ENCODE data around the gene SPEN. TPM values are rescaled to one million over a fixed set of nuclear protein-coding genes. Genes with fewer than 3 reads are reported as not detected.
A peak's percentile ranks its signal among the peaks of the same experiment; 100 is the strongest.
"Not testable (repeated sequence)": the region's sequence is repeated elsewhere in the genome, so short reads cannot be mapped to it uniquely, and the experiment has no call there.

SPEN gene
- total RNA-seq, 2 experiments from 2014 or later = 65.1 to 65.2 TPM

DNA sequence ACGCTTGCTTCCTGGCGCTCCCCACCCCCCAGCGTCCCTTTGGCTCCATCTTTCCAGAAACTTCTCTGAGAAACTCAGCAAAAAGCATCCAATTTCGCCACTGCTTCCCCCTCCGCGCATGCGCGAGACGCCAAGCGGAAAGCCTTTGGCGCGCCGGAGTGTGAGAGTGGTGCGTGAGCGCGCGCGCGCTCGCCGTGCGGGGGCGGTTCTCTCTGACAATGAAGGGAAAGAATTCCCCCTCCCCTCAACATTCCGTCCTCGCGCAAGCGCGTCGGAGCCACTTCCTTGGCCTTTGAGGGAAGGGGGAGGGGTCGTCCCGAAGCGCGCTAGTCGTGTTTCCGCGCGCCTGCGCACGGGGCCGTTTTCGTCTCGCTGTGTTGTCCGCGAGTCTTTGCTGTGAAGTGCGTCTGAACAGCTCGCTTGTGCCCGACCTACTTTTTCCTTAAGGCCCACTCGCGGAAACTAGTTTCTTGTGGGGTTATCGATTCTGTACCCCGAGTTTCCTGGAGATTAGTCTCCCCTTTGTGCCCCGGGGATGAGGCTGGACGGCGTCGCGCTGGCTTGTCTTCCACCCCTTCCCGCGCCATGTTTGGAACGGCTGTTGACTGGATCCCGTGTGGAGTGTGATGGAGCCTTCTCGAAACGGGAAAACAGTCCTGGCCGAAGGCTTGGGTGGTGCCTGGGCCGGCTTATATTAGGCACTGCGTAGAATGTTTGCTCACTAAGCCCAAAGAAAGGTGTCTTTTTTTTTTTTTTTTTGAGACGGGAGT lies 11.6 kb upstream of the SPEN start:
- peaks cover 9% of the 10 kb centered on the region for H3K36me3 Mint-ChIP-seq (ENCODE audit: low read depth)
- ChIA-PET CTCF (interaction anchor here (0.7 to 1.5 kb wide), 3 partner anchors 11 to 826 kb away, joined by 3 to 6 read pairs (median 5); partner anchors contain the start of gene SPEN), POLR2A (no interaction called here)
- H3K4me1 Mint-ChIP-seq = peaks cover 30% of the 10 kb centered on the region
- peak overlapping the region; percentile 98 for H3K27ac Mint-ChIP-seq
- no peaks in the 10 kb centered on the region for H3K9me3 Mint-ChIP-seq
- peak overlapping the region; percentile 90 for H3K4me3 Mint-ChIP-seq
- DNase-seq = peak; percentile 99
- H3K27me3 Mint-ChIP-seq = no peaks in the 10 kb centered on the region

DNA sequence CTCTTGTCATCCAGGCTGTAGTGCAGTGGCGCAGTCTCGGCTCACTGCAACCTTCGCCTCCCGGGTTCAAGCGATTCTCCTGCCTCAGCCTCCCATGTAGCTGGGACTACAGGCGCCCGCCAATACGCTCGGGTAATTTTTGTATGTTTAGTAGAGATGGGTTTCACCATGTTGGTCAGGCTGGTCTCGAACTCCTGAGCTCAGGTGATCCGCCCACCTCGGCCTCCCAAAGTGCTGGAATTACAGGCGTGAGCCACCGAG lies 11.1 kb upstream of the SPEN start:
- POLR2A ChIA-PET; DNase-seq; H3K27me3 Mint-ChIP-seq; H3K36me3 Mint-ChIP-seq (ENCODE audit: low read depth); H3K9me3 Mint-ChIP-seq: not testable (repeated sequence)
- Mint-ChIP-seq H3K4me3 (peak overlapping the region; percentile 90), H3K4me1 (peaks cover 30% of the 10 kb centered on the region), H3K27ac (peak overlapping the region; percentile 98)
- CTCF ChIA-PET = interaction anchor here (0.7 to 1.5 kb wide), 4 partner anchors 11 to 827 kb away, joined by 3 to 6 read pairs (median 4); partner anchors contain the start of gene SPEN

DNA sequence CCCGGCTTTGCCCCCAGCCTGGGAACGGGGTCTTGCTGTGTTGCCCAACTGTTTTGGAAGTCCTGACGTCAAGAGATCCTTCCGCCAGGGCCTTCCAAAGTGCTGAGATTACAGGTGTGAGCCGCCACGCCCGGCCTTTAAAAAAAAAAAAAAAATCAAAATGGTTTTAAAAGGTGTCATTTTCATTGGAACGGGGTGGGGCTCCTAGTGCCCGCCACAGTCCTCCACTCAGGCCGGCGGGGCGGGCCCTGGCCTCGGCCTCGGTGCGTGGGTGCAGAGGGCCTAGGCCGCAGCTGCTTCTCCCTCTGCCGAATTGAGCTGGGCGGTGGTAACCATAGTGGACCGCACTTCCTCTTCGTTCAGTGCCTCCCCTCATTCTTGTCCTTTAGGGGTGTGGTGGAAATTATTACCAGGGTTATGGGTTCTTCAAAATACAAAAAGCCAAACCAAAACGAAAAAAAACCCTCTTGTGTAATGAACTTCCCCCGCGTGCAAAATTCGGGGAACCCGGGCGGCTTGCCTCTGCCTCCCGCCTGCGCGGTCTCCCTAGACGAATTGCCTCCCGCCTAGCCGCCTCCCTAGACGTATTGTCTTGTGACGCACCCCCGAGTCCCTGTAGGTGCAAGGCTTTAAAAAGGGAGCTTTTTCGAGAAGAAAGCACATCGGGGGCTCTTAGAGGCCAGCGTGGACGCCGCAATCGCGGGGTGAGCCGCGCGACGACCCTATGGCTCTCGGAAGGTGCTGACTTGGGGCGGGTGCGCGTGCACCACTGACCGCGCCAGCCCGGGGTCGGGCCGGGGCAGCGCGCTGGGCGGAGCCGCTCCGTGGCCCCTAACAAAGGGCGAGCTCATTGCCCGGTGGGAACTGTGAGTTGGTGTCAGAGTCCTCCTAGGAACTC lies 10.5 kb upstream of the SPEN start:
- peak overlapping the region; percentile 90 for H3K4me3 Mint-ChIP-seq
- no peaks in the 10 kb centered on the region for H3K27me3 Mint-ChIP-seq
- CTCF ChIA-PET = interaction anchor here (0.5 to 1.5 kb wide), 5 partner anchors 12 to 827 kb away, joined by 3 to 5 read pairs (median 3); no protein-coding TSS in a partner anchor
- peaks cover 5% of the 10 kb centered on the region for H3K36me3 Mint-ChIP-seq (ENCODE audit: low read depth)
- H3K4me1 Mint-ChIP-seq = peaks cover 24% of the 10 kb centered on the region
- POLR2A ChIA-PET = interaction anchor here (0.6 kb wide), 1 partner anchor 39 kb away, joined by 6 read pairs; no protein-coding TSS in a partner anchor
- peak; percentile 29 for DNase-seq
- H3K27ac Mint-ChIP-seq = peak overlapping the region; percentile 98
- no peaks in the 10 kb centered on the region for H3K9me3 Mint-ChIP-seq

DNA sequence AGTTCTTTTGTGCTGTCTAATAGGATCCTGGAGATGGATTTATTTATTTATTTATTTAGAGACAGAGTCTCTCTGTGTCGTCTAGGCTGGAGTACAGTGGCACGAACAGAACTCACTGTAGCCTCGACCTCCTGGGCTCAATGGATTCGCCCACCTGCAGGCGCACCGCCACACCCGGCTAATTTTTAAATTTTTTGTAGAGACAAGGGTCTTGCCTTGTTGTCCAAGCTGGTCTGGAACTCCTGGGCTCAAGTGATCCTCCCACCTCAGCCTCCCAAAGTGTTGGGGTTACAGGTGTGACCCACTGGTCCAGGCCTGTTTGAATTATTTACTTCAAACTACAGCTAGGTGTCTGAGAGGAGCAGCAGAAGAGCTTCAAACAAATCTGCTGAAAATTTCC lies 9.6 kb upstream of the SPEN start:
- H3K4me1 Mint-ChIP-seq = peaks cover 21% of the 10 kb centered on the region
- H3K27me3 Mint-ChIP-seq = no peaks in the 10 kb centered on the region
- H3K27ac Mint-ChIP-seq = peak overlapping the region; percentile 9
- H3K9me3 Mint-ChIP-seq = no peaks in the 10 kb centered on the region
- H3K36me3 Mint-ChIP-seq (ENCODE audit: low read depth) = peaks cover 5% of the 10 kb centered on the region
- DNase-seq = no peak
- H3K4me3 Mint-ChIP-seq = no peak overlapping the region
- POLR2A ChIA-PET = no interaction called here
- CTCF ChIA-PET = interaction anchor here (1.4 to 2.0 kb wide), 5 partner anchors 10 to 128 kb away, joined by 3 to 6 read pairs (median 4); partner anchors contain the start of gene SPEN

DNA sequence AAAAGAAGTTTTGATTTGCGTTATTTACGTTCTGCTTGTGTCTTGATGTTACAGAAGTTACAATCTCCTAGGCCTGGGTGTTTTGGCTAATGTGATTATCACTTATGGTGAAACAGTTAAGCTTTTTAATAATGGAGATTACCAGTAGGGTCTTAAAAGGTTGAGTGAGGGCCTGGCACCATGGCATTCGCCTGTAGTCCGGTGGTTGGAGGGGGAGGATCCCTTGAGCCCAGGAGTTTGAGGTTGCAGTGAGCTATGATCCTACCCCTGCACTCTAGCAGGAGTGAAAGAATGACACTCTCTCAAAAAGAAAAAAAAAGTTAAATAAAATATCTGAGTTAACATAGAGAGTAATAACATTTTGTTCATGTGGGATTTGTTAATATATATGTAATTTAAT lies 8.8 kb upstream of the SPEN start:
- peaks cover 2% of the 10 kb centered on the region for H3K36me3 Mint-ChIP-seq (ENCODE audit: low read depth)
- POLR2A ChIA-PET = no interaction called here
- CTCF ChIA-PET = interaction anchor here (1.4 to 2.0 kb wide), 4 partner anchors 9 to 127 kb away, joined by 3 to 6 read pairs (median 4); partner anchors contain the start of gene SPEN
- peaks cover 17% of the 10 kb centered on the region for H3K4me1 Mint-ChIP-seq
- H3K4me3 Mint-ChIP-seq = no peak overlapping the region
- H3K27ac Mint-ChIP-seq = no peak overlapping the region
- no peaks in the 10 kb centered on the region for H3K27me3 Mint-ChIP-seq
- DNase-seq = no peak
- H3K9me3 Mint-ChIP-seq = no peaks in the 10 kb centered on the region

DNA sequence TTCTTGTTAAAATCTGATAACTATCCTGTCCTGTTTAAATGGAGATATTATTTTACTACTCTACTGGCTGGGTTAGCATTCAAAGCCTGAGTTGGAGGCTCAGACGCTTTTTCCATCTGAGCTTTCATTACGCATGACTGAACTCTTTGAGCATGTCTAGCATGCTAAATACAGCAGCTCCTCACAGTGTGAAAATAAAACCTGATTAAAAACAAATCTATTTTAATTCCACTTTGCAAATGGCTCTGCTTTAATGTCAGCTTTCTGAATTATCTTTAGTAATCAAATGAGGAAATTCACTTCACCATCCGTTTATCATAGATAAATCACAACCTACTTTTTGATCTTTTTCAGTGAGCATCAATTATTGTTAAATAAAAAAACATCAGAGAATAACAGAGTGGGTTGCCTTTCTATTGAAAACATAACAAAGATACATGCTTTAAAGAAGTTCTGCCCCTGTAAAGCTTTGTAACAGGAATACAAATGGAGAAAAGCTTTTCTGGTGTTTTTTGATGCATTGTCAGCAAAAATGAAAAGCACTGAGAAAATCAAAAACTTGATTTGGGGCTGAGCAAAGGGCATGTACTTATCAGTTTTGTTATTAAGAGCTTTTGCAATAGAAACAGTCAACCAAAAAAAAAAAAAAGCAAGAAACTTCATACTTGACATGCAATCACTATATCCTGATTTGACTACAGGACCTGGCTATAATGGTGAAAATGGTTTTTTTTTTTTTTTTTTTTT lies 3.5 kb upstream of the SPEN start:
- H3K27me3 Mint-ChIP-seq = no peaks in the 10 kb centered on the region
- H3K36me3 Mint-ChIP-seq (ENCODE audit: low read depth) = peaks cover 5% of the 10 kb centered on the region
- H3K4me3 Mint-ChIP-seq = no peak overlapping the region
- DNase-seq = no peak
- no peak overlapping the region for H3K27ac Mint-ChIP-seq
- ChIA-PET CTCF (interaction anchor here (0.6 to 1.7 kb wide), 3 partner anchors 11 to 133 kb away, joined by 3 to 4 read pairs (median 3); no protein-coding TSS in a partner anchor), POLR2A (no interaction called here)
- H3K9me3 Mint-ChIP-seq = no peaks in the 10 kb centered on the region
- peaks cover 21% of the 10 kb centered on the region for H3K4me1 Mint-ChIP-seq

DNA sequence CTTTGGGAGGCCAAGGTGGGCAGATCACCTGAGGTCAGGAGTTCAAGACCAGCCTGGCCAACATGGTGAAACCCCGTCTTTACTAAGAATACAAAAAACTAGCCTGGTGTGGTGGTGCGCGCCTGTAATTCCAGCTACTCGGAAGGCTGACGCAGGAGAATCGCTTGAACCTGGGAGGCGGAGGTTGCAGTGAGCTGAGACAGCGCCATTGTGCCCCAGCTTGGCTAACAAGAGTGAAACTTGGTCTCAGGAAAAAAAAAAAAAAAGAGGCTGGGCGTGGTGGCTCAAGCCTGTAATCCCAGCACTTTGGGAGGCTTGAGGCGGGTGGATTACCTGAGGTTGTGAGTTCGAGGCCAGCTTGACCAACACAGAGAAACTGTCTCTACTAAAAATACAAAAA lies 1.5 kb upstream of the SPEN start:
- Mint-ChIP-seq H3K4me3 (peak overlapping the region; percentile 91), H3K4me1 (peaks cover 36% of the 10 kb centered on the region), H3K27ac (peak overlapping the region; percentile 97), H3K36me3 (ENCODE audit: low read depth) (peaks cover 11% of the 10 kb centered on the region)
- CTCF ChIA-PET = interaction anchor here (1.1 to 1.4 kb wide), 2 partner anchors 12 to 14 kb away, joined by 3 read pairs; no protein-coding TSS in a partner anchor
- H3K9me3 Mint-ChIP-seq, POLR2A ChIA-PET, DNase-seq, H3K27me3 Mint-ChIP-seq: not testable (repeated sequence)

DNA sequence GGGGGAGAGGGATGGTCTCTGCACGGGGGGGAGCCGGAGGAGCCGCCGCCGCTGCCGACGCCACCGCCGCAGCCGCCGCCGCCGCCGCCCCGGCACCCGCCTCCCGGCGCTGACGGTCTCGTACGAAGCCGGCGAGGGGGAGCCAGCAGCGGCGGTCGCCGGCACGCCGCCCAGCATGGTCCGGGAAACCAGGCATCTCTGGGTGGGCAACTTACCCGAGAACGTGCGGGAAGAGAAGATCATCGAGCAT lies 311 bp downstream of the SPEN start:
- Mint-ChIP-seq H3K27me3 (no peaks in the 10 kb centered on the region), H3K4me1 (peaks cover 51% of the 10 kb centered on the region), H3K36me3 (ENCODE audit: low read depth) (peaks cover 14% of the 10 kb centered on the region), H3K4me3 (peak overlapping the region; percentile 91), H3K27ac (peak overlapping the region; percentile 97), H3K9me3 (no peaks in the 10 kb centered on the region)
- no peak for DNase-seq
- ChIA-PET POLR2A (interaction anchor here (0.7 to 1.0 kb wide), 3 partner anchors 14 to 39 kb away, joined by 3 to 5 read pairs (median 3); no protein-coding TSS in a partner anchor), CTCF (interaction anchor here (0.6 to 1.3 kb wide), 7 partner anchors 9 to 307 kb away, joined by 3 to 6 read pairs (median 5); no protein-coding TSS in a partner anchor)

DNA sequence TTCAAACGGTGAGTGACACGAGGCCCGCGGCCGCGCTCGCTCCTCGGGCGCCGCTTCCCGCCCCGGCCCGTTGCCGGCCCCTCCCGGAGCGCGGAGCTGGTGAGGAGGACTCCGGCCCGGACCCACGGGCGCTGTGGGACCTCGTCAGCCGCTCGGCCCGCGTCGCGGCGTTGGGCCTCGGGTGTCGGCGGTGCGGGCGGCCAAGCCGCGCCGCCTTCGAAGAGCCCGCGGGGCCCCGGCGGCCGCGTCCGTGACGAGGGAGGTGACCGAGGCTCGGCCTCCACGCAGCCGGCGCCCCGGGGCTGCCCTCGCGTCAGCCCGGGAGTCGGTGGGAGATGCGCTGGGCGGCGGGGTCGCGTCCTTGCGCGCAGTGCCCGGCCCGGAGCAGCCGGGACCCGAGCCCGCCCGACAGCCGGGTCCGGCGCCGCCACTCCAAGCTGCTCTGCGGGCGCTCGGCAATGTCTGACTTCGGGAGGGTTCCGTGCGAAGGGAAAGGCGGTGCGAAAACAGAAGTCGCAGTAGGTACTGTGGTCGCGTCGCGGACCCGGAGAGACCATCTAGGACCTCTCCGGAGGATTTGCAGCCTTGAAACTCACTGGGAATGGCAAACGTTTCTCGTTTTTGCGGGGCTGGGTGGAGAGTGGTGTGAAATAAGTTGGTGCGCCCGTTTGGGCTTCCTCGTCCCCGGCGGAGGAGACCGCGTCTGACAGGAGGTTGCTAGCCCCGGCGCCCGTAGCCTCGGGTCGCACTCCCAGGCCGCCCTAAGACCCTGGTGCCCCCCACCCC lies 829 bp downstream of the SPEN start:
- POLR2A ChIA-PET = interaction anchor here (0.6 to 1.0 kb wide), 2 partner anchors 14 to 35 kb away, joined by 3 read pairs; no protein-coding TSS in a partner anchor
- peak; percentile 58 for DNase-seq
- H3K27me3 Mint-ChIP-seq = no peaks in the 10 kb centered on the region
- CTCF ChIA-PET = interaction anchor here (0.9 to 2.3 kb wide), 7 partner anchors 10 to 159 kb away, joined by 3 to 10 read pairs (median 5); no protein-coding TSS in a partner anchor
- H3K9me3 Mint-ChIP-seq = no peaks in the 10 kb centered on the region
- H3K27ac Mint-ChIP-seq = peak overlapping the region; percentile 94
- peaks cover 52% of the 10 kb centered on the region for H3K4me1 Mint-ChIP-seq
- peaks cover 14% of the 10 kb centered on the region for H3K36me3 Mint-ChIP-seq (ENCODE audit: low read depth)
- H3K4me3 Mint-ChIP-seq = peak overlapping the region; percentile 96

DNA sequence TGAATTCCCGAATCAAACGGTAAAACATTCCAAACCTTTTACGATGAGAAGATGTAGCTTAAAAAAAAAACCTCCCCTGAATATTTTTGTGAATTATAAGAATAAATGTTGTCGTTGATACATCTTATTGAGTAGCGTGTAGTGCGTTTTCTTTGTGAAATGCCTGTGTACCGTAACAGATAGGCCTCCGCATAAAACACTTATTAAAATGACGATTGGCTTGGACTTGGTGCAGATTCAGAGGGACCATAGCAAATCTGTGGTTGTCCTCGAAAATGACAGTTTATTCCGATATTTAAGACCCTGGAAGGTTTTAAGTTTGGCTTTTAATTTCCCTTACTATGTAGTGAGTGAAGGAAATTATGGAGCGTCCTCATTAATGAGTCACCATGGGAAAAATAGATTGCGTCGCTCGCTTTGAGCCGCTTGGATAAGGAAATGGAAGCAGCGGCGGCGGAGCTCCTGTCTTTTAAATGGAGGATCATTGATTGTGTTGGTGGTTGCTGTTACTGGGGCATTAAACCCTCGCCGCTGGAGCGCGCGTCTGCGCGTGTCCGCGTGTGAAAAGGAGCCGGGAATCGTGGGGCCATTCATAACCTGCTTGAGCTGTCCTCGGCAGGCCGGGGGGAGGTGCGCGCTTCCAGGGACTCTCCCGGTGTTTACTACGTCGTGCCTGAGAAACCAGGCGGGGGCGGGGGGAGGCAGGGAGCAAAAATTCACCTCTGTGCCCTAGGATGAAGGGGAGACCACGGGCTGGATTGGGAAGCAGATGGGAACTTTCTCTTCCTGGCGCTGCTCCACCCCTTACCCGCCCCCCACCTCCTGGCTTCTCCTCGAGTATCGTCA lies 1.6 kb downstream of the SPEN start:
- peaks cover 49% of the 10 kb centered on the region for H3K4me1 Mint-ChIP-seq
- CTCF ChIA-PET = interaction anchor here (0.7 to 2.3 kb wide), 5 partner anchors 11 to 181 kb away, joined by 4 to 10 read pairs (median 5); no protein-coding TSS in a partner anchor
- POLR2A ChIA-PET = interaction anchor here (0.6 to 1.1 kb wide), 3 partner anchors 15 to 36 kb away, joined by 3 read pairs; no protein-coding TSS in a partner anchor

More for the DNA sequence above, 1.6 kb downstream of the SPEN start:
- peak; percentile 66 for DNase-seq
- Mint-ChIP-seq H3K36me3 (ENCODE audit: low read depth) (peaks cover 14% of the 10 kb centered on the region), H3K9me3 (no peaks in the 10 kb centered on the region), H3K27me3 (no peaks in the 10 kb centered on the region), H3K4me3 (peak overlapping the region; percentile 96), H3K27ac (peak overlapping the region; percentile 94)

All from activated CD4-positive, alpha-beta T cell treated with anti-CD3 and anti-CD28 coated beads, Interleukin-2, amount 10 ng/mL, durations not matched to agents 7 days and 5 days (primary cell).